Activated CD4-positive, CD25-positive, alpha-beta regulatory T cell treated with anti-CD3 and anti-CD28 coated beads, Interleukin-2, amount 50 U/mL, for 16 hours (primary cell): Measurements from ENCODE around the gene UGT1A7.
"Not testable (repeated sequence)": the region's sequence is repeated elsewhere in the genome, so short reads cannot be mapped to it uniquely, and the experiment has no call there.

Source experiments
- DNase-seq: peaks from one replicate; pipeline ENCODE4 v3.0.0-alpha.2; 2020; ENCODE audit warnings: low read depth, low spot score

UGT1A7 gene

DNA sequence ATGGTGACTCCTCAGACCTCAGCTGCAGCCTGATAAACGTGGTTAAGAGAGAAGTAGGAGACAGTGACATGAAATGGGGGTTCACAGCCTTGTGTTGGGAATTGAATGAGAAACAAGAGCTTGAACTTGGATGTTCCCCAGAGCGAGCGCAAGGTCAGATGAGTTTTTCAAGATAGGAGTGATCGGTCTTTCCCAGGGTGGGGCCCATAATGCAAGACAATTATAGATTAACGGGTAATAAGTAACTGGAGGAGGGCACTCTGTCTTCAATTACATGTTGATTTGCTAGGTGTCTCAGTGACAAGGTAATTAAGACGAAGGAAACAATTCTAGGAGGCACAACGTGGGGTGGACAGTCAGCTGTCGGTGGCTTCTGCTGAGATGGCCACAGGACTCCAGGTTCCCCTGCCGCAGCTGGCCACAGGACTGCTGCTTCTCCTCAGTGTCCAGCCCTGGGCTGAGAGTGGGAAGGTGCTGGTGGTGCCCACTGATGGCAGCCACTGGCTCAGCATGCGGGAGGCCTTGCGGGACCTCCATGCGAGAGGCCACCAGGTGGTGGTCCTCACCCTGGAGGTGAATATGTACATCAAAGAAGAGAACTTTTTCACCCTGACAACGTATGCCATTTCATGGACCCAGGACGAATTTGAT is 31.0 kb downstream of the UGT1A7 start, which contains the start of gene UGT1A5:
Gene UGT1A5 (plus strand): TSS at position 297 of the 651 bp plus-strand sequence. CDS start 85 bp downstream, at position 382.
- DNase-seq, result no peak

DNA sequence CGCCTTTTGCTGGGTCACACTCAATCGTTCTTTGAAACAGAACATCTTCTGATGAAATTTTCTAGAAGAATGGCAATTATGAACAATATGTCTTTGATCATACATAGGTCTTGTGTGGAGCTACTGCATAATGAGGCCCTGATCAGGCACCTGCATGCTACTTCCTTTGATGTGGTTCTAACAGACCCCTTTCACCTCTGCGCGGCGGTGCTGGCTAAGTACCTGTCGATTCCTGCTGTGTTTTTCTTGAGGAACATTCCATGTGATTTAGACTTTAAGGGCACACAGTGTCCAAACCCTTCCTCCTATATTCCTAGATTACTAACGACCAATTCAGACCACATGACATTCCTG is 31.5 kb downstream of the UGT1A7 start:
- no peak for DNase-seq

DNA sequence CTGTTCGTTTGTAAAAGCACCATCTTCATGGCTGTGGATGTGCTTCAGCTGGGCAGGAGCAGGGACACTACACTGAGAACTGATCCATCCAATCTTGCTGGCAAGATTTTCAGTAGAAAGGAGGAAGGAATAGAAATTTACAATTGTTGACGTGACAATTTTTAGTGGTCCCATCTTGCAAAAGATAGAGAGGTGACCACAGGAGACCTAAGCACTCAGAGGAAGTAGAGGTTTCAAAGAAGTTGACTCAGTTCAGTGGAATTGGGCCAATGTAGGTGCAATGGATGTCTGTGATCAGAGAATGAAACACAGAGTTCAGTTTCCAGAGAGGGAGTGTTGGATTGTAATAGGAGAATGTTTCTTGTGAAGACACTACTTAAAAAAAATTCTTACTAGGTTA is 32.4 kb downstream of the UGT1A7 start:
- DNase-seq, result no peak

DNA sequence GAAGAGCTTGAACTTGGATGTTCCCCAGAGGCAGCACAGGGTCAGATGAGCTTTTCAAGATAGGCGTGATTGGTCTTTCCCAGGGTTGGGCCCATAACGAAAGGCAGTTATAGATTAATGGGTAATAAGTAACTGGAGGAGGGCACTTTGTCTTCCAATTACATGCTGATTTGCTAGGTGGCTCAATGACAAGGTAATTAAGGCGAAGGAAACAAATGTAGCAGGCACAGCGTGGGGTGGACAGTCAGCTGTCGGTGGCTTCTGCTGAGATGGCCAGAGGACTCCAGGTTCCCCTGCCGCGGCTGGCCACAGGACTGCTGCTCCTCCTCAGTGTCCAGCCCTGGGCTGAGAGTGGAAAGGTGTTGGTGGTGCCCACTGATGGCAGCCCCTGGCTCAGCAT is 36.9 kb downstream of the UGT1A7 start, which contains the start of gene UGT1A4:
Gene UGT1A4 (plus strand): TSS at position 185 of the 400 bp plus-strand sequence. CDS start 85 bp downstream, at position 270.
- DNase-seq, result no peak

- no peak for DNase-seq
Observed at GRCh38 chr2:233728723-233729301, 47.1 kb downstream of the UGT1A7 start, which contains the start of gene UGT1A3. Gene UGT1A3, plus strand, starts transcription at chr2:233729042. Its CDS starts 85 bp downstream, at chr2:233729127.

GRCh38 chr2:233736868-233737653 is 55.4 kb downstream of the UGT1A7 start:
- DNase-seq, result not testable (repeated sequence)

DNA sequence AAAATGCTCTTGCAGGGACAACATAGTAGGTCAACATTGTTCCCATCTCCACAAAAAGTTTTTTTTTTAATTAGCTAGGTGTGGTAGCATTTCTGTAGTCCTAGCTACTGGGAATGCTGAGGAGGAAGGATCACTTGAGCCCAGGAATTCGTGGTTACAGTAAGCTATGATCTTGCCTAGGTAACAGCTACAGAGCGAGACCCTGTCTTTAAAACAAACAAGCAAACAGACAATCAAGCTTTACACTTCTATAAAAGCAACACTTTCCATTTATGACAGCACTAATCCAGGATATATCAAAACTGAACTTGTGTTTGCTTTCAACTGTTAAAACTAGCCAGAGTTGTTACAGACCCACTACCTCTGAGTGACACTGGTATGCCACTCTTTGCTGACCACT is 59.2 kb downstream of the UGT1A7 start:
- DNase-seq, result no peak

DNA sequence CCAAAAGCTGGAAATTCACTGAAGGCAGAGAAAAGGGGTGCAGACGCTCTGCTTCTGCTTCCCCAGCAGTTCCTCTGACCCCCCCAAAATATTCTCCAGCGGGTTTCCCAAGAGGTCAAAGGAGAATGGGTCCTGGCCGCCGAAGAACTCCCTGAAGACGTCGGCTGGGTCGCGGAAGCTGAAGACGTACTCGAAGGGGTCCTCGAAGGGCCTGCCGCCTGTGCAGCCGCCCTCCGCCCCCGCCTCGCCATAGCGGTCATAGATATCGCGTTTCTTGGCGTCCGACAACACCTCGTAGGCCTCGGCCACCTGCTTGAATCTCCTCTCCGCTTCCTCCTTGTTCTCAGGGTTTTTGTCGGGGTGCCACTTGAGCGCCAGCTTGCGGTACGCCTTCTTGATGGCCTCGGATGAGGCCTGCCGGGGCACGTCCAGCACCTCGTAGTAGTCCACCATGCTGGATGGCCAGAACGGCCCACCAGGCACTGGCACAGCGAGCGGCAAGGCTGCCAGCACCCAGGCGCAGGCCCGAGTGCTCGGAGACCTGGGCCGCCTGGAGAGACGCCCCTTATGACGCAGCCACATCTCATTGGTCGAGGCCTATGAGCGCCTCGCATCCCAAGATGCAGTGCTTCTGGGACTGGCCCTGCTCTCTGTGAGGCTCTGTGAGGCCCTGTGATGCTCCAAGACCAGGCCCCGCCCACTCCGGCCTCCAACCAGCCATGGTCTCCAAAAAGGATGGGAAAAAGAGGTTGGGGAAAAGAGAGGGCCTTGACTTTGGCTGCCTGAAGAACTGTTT is 62.0 kb downstream of the UGT1A7 start:
- DNase-seq, result no peak

GRCh38 chr2:233745073-233745755 is 63.5 kb downstream of the UGT1A7 start:
- DNase-seq, result no peak

DNA sequence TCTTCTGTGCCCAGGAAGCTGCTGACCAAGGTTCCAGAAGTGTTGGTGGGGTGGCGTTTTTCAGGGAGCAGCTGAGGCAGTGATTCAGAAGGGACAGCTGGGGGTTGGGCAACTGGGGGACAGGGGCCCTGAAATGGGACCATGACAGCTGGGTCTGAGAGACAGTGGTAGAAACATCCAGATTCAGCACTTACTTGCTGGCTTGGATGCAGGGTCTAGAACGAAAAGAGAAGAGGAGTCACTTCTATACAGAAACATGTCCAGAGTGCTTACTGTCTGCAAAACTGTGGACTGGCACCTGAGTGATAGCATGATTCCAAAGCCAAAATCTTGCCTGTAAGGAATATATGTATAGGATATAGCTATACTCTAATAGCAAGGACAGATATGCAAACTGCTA is 64.1 kb downstream of the UGT1A7 start:
- DNase-seq, result not testable (repeated sequence)

GRCh38 chr2:233746475-233747282 is 65.0 kb downstream of the UGT1A7 start:
- DNase-seq, result no peak

DNA sequence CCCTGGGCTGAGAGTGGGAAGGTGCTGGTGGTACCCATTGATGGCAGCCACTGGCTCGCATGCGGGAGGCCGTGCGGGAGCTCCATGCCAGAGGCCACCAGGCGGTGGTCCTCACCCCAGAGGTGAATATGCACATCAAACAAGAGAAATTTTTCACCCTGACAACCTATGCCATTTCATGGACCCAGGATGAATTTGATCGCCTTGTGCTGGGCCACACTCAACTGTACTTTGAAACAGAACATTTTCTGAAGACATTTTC is 65.5 kb downstream of the UGT1A7 start:
- DNase-seq, result no peak

DNA sequence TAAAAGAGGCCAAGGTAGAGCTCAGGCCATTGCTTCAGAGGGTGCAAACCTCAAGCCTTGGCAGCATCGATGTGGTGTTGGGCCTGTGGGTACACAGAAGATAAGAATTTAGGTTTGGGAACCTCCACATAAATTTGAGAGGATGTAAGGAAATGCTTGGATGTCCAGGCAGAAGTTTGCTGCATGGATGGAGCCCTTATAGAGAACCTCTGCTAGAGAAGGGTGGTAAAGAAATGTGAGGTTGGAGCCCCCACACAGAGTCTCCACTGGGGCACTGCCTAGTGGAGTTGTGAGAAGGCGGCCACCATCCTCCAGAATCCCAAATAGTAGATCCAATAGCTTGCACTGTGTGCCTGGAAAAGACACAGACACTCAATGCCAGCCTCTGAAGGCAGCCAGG is 69.0 kb downstream of the UGT1A7 start:
- not testable (repeated sequence) for DNase-seq

- not testable (repeated sequence) for DNase-seq
Observed at GRCh38 chr2:233751212-233752009, 69.7 kb downstream of the UGT1A7 start.

DNA sequence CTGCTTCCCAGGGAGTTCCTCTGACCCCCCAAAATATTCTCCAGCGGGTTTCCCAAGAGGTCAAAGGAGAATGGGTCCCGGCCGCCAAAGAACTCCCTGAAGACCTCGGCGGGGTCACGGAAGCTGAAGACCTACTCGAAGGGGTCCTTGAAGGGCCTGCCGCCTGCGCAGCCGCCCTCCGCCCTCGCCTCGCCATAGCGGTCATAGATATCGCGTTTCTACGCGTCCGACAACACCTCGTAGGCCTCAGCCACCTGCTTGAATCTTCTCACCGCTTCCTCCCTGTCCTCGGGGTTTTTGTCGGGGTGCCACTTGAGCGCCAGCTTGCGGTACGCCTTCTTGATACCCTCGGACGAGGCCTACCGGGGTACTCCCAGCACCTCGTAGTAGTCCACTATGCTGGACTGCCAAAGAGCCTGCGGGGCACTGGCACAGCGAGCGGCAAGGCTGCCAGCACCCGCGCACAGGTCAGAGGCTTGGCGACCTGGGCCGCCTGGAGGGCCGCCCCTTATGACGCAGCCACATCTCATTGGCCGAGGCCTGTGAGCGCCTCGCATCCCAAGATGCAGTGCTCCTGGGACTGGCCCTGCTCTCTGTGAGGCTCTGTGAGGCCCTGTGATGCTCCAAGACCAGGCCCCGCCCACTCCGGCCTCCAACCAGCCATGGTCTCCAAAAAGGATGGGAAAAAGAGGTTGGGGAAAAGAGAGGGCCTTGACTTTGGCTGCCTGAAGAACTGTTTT is 73.3 kb downstream of the UGT1A7 start:
- no peak for DNase-seq

- no peak for DNase-seq
Observed at GRCh38 chr2:233756429-233757081, 74.9 kb downstream of the UGT1A7 start.

DNA sequence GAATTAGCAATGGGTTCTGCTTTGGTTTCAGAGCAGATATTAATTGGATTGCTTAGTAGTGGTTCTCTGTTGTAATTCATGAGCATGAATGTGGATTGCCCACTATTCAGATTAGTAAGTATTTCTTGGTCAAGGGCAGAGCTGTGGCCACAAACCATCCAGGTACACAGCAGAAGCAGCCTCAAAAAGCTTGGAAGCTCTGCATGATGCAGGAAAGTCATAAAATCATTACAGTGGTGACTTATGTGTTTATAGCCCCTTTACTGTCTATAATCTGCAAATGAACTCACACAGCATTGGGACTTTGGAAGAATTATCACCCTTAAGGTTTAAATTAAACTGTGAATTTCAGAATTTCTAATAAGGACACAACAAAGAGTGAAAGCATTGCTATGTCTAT is 76.4 kb downstream of the UGT1A7 start:
- no peak for DNase-seq

DNA sequence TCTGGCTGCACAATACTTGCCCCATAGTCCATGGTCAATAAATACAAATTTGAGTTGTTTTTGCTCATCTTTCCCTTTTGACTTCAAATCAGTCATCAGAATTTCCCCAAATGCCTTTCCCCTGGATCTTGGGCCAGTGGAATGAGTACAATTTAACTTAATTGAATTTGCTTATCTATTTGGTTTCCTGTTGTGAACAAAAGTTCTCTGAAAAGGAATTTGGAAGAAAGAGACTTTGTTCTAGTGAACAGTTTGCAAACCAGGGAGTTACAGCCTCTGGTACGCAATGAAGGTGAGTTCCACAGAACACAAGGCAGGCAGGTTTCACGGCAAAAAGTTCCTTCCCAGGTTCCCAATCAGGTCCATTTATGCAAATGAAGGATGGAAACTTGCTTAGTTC is 77.1 kb downstream of the UGT1A7 start:
- no peak for DNase-seq

- DNase-seq, result no peak
Observed at GRCh38 chr2:233760043-233760442, 78.3 kb downstream of the UGT1A7 start, which contains the start of gene UGT1A1. Gene UGT1A1, plus strand, starts transcription at chr2:233760270. Its CDS starts 18 bp downstream, at chr2:233760288.
